Measurements from ENCODE around the gene BIN1.

BIN1 gene

GRCh38 chr2:127097841-127098651, 8.9 kb downstream of the BIN1 start:
- no peak for DNase-seq
- H3K27ac ChIP-seq: no peak overlapping the region
- H3K27me3 ChIP-seq: no peaks in the 10 kb centered on the region
- TF ChIP-seq CTCF (IDR thresholded peaks at IDR 0.05): no peak
- peaks cover 0 to 27% (median 22%) of the 10 kb centered on the region in 4 donors for H3K4me1 ChIP-seq
- no peak overlapping the region for H3K4me3 ChIP-seq
- intact Hi-C loops (cut with DNase I; ENCODE audit: low total_unique reads): no loop called here
- no peaks in the 10 kb centered on the region for H3K36me3 ChIP-seq
- H3K9me3 ChIP-seq: no peaks in the 10 kb centered on the region

GRCh38 chr2:127097471-127097765, 9.5 kb downstream of the BIN1 start:
- H3K9me3 ChIP-seq: no peaks in the 10 kb centered on the region
- no peaks in the 10 kb centered on the region for H3K27me3 ChIP-seq
- intact Hi-C loops (cut with DNase I; ENCODE audit: low total_unique reads): no loop called here
- H3K27ac ChIP-seq: no peak overlapping the region
- H3K4me3 ChIP-seq: no peak overlapping the region
- DNase-seq: no peak
- no peaks in the 10 kb centered on the region for H3K36me3 ChIP-seq
- no peak for TF ChIP-seq CTCF (IDR thresholded peaks at IDR 0.05)
- H3K4me1 ChIP-seq: peaks cover 0 to 27% (median 22%) of the 10 kb centered on the region in 4 donors

GRCh38 chr2:127096718-127097470, 10.1 kb downstream of the BIN1 start:
- H3K27ac ChIP-seq: no peak overlapping the region
- no peak for DNase-seq
- peaks cover 0 to 27% (median 22%) of the 10 kb centered on the region in 4 donors for H3K4me1 ChIP-seq
- intact Hi-C loops (cut with DNase I; ENCODE audit: low total_unique reads): no loop called here
- no peaks in the 10 kb centered on the region for H3K36me3 ChIP-seq
- no peak overlapping the region for H3K4me3 ChIP-seq
- no peaks in the 10 kb centered on the region for H3K9me3 ChIP-seq
- no peak for TF ChIP-seq CTCF (IDR thresholded peaks at IDR 0.05)
- H3K27me3 ChIP-seq: no peaks in the 10 kb centered on the region

GRCh38 chr2:127096280-127096679, 10.7 kb downstream of the BIN1 start:
- Histone ChIP-seq H3K27ac (no peak overlapping the region), H3K4me1 (peaks cover 0 to 27% (median 22%) of the 10 kb centered on the region in 4 donors)
- DNase-seq: no peak

GRCh38 chr2:127095784-127096183, 11.2 kb downstream of the BIN1 start:
- TF ChIP-seq CTCF (IDR thresholded peaks at IDR 0.05): no peak
- no peaks in the 10 kb centered on the region for H3K36me3 ChIP-seq
- no peak overlapping the region for H3K27ac ChIP-seq
- H3K27me3 ChIP-seq: no peaks in the 10 kb centered on the region
- no peak overlapping the region for H3K4me3 ChIP-seq
- peaks cover 0 to 27% (median 22%) of the 10 kb centered on the region in 4 donors for H3K4me1 ChIP-seq
- intact Hi-C loops (cut with DNase I; ENCODE audit: low total_unique reads): no loop called here
- H3K9me3 ChIP-seq: no peaks in the 10 kb centered on the region
- DNase-seq: no peak

More at GRCh38 chr2:127096280-127096679, 10.7 kb downstream of the BIN1 start:
- Histone ChIP-seq H3K27me3 (no peaks in the 10 kb centered on the region), H3K9me3 (no peaks in the 10 kb centered on the region), H3K4me3 (no peak overlapping the region), H3K36me3 (no peaks in the 10 kb centered on the region)
- intact Hi-C loops (cut with DNase I; ENCODE audit: low total_unique reads): no loop called here
- no peak for TF ChIP-seq CTCF (IDR thresholded peaks at IDR 0.05)
